Caco-2 (cell line): Measurements from ENCODE around the gene FNDC3B. TPM values are rescaled to one million over a fixed set of nuclear protein-coding genes. Genes with fewer than 3 reads are reported as not detected.

Experiments
- BruUV-seq: library from RNA; stranded (reverse); fragments of 400-500 nt; replicated peaks from 2 replicates; lab custom pipeline; 2021; lab: Mats Ljungman, UMichigan
- CTCF ChIA-PET: fragments of 300-600 bp; sonication (Branson Sonifier 250); formaldehyde crosslinking; loops from one replicate; lab custom pipeline; 2022; ENCODE audit warnings: antibody characterized with exemption; lab: Charles Lee
- POLR2A ChIA-PET: fragments of 300-600 bp; sonication (Branson Sonifier 250); formaldehyde crosslinking; loops from one replicate; lab custom pipeline; 2022; ENCODE audit warnings: antibody characterized with exemption; lab: Charles Lee
- DNase-seq, 2 experiments: peaks; one replicate each; pipeline versions ENCODE4 v3.0.0 to v3.0.0-alpha.2; 2020 to 2022
- H3K27me3 ChIP-seq: replicated peaks from 2 replicates; pipeline ENCODE4 v1.6.0; 2011; ENCODE audit warnings: low read length; ENCODE audit not compliant: control insufficient read depth, insufficient read depth
- H3K36me3 ChIP-seq: 2 replicates; pipeline ENCODE4 v1.5.1; 2011; ENCODE audit warnings: low read length; ENCODE audit not compliant: control insufficient read depth, insufficient read depth
- H3K4me1 ChIP-seq: fragments of 250-450 bp; sonication (Bioruptor Pico); 2 replicates; pipeline ENCODE4 v1.5.1; 2020; ENCODE audit warnings: mild to moderate bottlenecking
- H3K4me3 ChIP-seq: 2 replicates; pipeline ENCODE4 v1.5.1; 2011; ENCODE audit warnings: low read depth, mild to moderate bottlenecking, control low read depth, low read length
- H3K9me3 ChIP-seq: fragments of 250-450 bp; sonication (Bioruptor Pico); 2 replicates; pipeline ENCODE4 v1.5.1; 2020; ENCODE audit warnings: mild to moderate bottlenecking, moderate library complexity
- H3K27ac Mint-ChIP-seq: one replicate; pipeline ENCODE4 v1.8.0; 2022; ENCODE audit warnings: mixed read lengths; ENCODE audit not compliant: unreplicated experiment
- H3K27me3 Mint-ChIP-seq: one replicate; pipeline ENCODE4 v1.8.0; 2022; ENCODE audit warnings: mixed read lengths; ENCODE audit not compliant: insufficient read depth, unreplicated experiment
- H3K36me3 Mint-ChIP-seq: one replicate; pipeline ENCODE4 v1.8.0; 2022; ENCODE audit warnings: mild to moderate bottlenecking, mixed read lengths; ENCODE audit not compliant: insufficient read depth, unreplicated experiment
- H3K4me1 Mint-ChIP-seq: one replicate; pipeline ENCODE4 v1.8.0; 2022; ENCODE audit warnings: low read depth, mixed read lengths; ENCODE audit not compliant: unreplicated experiment
- H3K4me3 Mint-ChIP-seq: one replicate; pipeline ENCODE4 v1.8.0; 2022; ENCODE audit warnings: mild to moderate bottlenecking, moderate library complexity, mixed read lengths; ENCODE audit not compliant: unreplicated experiment
- H3K9me3 Mint-ChIP-seq: one replicate; pipeline ENCODE4 v1.8.0; 2022; ENCODE audit warnings: mixed read lengths; ENCODE audit not compliant: unreplicated experiment
- intact Hi-C: fragments of 100-400 bp; cut with micrococcal nuclease; formaldehyde crosslinking; loops from one replicate; pipeline ENCODE4 v1.10.0; 2022; ENCODE audit not compliant: unreplicated experiment
- total RNA-seq: library from RNA; stranded (reverse); gene quantifications from 2 replicates; pipeline ENCODE4 v1.2.3, GENCODE V29; 2022
- TF ChIP-seq, protein P1 (sequence below), 2 experiments: fragments of 200-600 bp in 1 of 2; IDR thresholded peaks; 1 replicate in 1 of 2; 2 replicates in 1 of 2; pipeline versions ENCODE4 v1.5.1 to v1.8.0; 2011 to 2022; ENCODE audit warnings: antibody characterized with exemption in 1 of 2, control low read depth in 1 of 2, inconsistent platforms in 1 of 2, low read depth in 1 of 2, low read length in 1 of 2, mild to moderate bottlenecking in 1 of 2, moderate library complexity in 1 of 2; ENCODE audit not compliant: insufficient read depth in 1 of 2, severe bottlenecking in 1 of 2, unreplicated experiment in 1 of 2

FNDC3B gene
- total RNA-seq, 1 experiment from 2014 or later: 59.8 TPM

DNA sequence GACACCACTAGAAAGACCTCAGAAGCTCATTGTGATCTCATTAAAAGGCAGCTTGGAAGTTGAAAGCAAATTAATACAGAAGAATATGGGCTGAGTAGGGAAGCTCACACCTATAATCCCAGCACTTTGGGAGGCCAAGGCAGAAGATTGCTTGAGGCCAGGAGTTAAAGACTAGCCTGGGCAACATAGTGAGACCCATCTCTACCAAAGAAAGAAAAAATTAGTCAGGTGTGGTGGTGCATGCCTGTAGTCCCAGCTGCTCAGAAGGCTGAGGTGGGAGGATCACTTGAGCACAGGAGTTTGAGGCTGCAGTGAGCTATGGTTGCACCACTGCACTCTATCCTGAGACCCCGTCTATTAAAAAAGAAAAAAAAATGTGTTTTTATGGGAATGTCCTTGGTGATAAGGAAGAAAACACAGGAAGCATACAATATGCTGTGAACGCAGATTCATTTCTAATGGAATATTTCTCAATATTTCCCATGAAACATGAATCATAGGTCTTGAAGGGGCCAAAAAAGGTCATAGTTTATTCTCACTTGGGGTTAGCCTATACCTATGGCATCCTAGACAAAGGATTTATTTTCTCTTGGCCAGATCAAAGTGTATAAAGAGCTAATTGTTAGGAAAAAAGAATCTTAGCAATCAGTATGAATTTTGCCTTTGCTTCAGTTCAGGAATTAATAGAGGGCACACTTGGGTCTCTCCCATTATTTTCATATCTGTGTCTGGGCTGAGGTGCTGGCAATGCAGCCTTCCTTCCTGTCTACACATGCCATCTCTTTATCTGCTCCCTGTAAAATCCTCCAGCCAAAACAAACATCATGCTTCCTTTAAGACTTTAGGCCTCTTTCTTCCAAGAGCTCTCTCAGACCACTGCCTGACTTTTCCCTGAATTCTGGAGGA is 98.2 kb downstream of the FNDC3B start:
- no peak for DNase-seq
- ChIA-PET CTCF (no interaction called here), POLR2A (no interaction called here)
- Histone ChIP-seq H3K27me3 (no peaks in the 10 kb centered on the region), H3K36me3 (no peaks in the 10 kb centered on the region), H3K4me1 (peaks cover 74% of the 10 kb centered on the region), H3K4me3 (no peak overlapping the region), H3K9me3 (no peaks in the 10 kb centered on the region)
- BruUV-seq: no TSS peak
- H3K4me1 Mint-ChIP-seq: peaks cover 65% of the 10 kb centered on the region
- H3K27ac Mint-ChIP-seq: no peak overlapping the region
- peaks cover 17% of the 10 kb centered on the region for H3K36me3 Mint-ChIP-seq
- H3K9me3 Mint-ChIP-seq: no peaks in the 10 kb centered on the region
- no peaks in the 10 kb centered on the region for H3K27me3 Mint-ChIP-seq
- TF ChIP-seq, protein P1, sequence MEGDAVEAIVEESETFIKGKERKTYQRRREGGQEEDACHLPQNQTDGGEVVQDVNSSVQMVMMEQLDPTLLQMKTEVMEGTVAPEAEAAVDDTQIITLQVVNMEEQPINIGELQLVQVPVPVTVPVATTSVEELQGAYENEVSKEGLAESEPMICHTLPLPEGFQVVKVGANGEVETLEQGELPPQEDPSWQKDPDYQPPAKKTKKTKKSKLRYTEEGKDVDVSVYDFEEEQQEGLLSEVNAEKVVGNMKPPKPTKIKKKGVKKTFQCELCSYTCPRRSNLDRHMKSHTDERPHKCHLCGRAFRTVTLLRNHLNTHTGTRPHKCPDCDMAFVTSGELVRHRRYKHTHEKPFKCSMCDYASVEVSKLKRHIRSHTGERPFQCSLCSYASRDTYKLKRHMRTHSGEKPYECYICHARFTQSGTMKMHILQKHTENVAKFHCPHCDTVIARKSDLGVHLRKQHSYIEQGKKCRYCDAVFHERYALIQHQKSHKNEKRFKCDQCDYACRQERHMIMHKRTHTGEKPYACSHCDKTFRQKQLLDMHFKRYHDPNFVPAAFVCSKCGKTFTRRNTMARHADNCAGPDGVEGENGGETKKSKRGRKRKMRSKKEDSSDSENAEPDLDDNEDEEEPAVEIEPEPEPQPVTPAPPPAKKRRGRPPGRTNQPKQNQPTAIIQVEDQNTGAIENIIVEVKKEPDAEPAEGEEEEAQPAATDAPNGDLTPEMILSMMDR (IDR thresholded peaks at IDR 0.05; ENCODE audit: insufficient read depth in 1 of 2, low read depth in 1 of 2, low read length in 1 of 2, severe bottlenecking in 1 of 2, unreplicated experiment in 1 of 2): no peak
- H3K4me3 Mint-ChIP-seq: no peak overlapping the region
- intact Hi-C loops: no loop called here

DNA sequence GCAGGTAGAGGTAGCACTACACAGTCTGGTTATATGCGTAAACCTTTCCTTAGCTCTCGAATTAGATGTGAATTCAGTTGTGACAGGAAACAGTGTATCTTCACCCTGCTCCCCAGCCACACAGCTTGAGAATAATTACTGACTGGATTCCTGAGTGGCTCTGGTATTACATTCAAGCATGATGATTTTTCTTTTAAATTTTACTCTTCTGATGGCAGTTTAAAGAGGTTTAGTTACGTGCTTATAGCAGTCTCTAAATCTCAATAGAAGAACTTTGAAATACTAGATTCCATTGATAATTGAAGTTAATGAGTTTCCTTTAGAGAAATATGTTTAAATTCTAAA is 98.8 kb downstream of the FNDC3B start:
- Mint-ChIP-seq H3K4me1 (peaks cover 66% of the 10 kb centered on the region), H3K27ac (no peak overlapping the region), H3K4me3 (no peak overlapping the region), H3K36me3 (peaks cover 17% of the 10 kb centered on the region), H3K9me3 (no peaks in the 10 kb centered on the region), H3K27me3 (no peaks in the 10 kb centered on the region)
- TF ChIP-seq, protein P1 (IDR thresholded peaks at IDR 0.05; ENCODE audit: insufficient read depth in 1 of 2, low read depth in 1 of 2, low read length in 1 of 2, severe bottlenecking in 1 of 2, unreplicated experiment in 1 of 2): no peak
- CTCF ChIA-PET: no interaction called here
- H3K27me3 ChIP-seq: no peaks in the 10 kb centered on the region
- intact Hi-C loops: no loop called here
- no peaks in the 10 kb centered on the region for H3K9me3 ChIP-seq
- peaks cover 80% of the 10 kb centered on the region for H3K4me1 ChIP-seq
- BruUV-seq: no TSS peak
- POLR2A ChIA-PET: no interaction called here
- no peaks in the 10 kb centered on the region for H3K36me3 ChIP-seq
- no peak for DNase-seq
- no peak overlapping the region for H3K4me3 ChIP-seq

DNA sequence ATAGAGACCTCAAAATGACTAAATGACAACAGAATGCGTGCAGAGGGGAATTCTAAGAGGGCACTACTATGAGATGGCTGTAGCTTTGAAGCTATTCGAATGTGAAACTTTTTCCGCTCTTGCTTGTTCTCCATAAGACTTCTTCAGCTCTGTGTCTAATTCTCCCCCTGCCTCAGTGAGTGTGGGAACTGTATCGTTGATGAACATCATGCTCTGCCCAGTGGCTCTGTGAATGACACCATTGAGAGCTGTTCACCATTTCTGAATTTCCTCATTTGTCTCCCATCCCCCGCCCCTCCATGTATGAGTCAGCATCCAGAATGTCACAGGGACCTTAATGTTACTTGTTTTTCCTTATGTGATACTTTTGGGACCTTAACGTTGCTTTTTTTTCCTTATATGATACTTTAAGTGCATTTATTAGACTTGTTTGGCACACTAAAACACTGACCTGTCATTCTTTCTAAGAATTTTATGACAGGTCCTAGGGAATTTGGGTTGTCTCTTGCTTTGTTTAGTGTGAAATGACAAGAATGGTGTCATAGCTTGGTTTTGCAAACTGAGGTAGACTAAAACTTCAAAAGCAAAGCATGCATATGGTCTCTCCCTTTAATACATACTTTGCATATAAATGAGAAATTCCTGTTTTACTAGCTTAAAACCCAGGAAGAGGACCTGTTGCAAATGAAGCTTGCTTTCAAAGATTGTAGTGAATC is 99.6 kb downstream of the FNDC3B start:
- Histone ChIP-seq H3K9me3 (no peaks in the 10 kb centered on the region), H3K4me3 (no peak overlapping the region), H3K4me1 (peaks cover 76% of the 10 kb centered on the region), H3K36me3 (no peaks in the 10 kb centered on the region), H3K27me3 (no peaks in the 10 kb centered on the region)
- BruUV-seq: no TSS peak
- CTCF ChIA-PET: no interaction called here
- TF ChIP-seq, protein P1 (IDR thresholded peaks at IDR 0.05; ENCODE audit: insufficient read depth in 1 of 2, low read depth in 1 of 2, low read length in 1 of 2, severe bottlenecking in 1 of 2, unreplicated experiment in 1 of 2): no peak
- peaks cover 22% of the 10 kb centered on the region for H3K36me3 Mint-ChIP-seq
- H3K27ac Mint-ChIP-seq: no peak overlapping the region
- no peak for DNase-seq
- intact Hi-C loops: no loop called here
- no peak overlapping the region for H3K4me3 Mint-ChIP-seq
- no peaks in the 10 kb centered on the region for H3K27me3 Mint-ChIP-seq
- peaks cover 61% of the 10 kb centered on the region for H3K4me1 Mint-ChIP-seq
- POLR2A ChIA-PET: no interaction called here
- no peaks in the 10 kb centered on the region for H3K9me3 Mint-ChIP-seq
